SJCRH30 (cell line): ENCODE results near the gene ATP4A. TPM values are rescaled to one million over a fixed set of nuclear protein-coding genes. Genes with fewer than 3 reads are reported as not detected.

Source experiments
- DNase-seq, 2 experiments: peaks; one replicate each; pipeline ENCODE4 v3.0.0-alpha.2; 2015 to 2020
- H3K27ac ChIP-seq: fragments of 250-450 bp; sonication (Bioruptor Pico); 2 replicates; pipeline ENCODE4 v1.5.1; 2020; ENCODE audit warnings: mild to moderate bottlenecking, moderate library complexity
- H3K27me3 ChIP-seq: fragments of 250-450 bp; sonication (Bioruptor Pico); 2 replicates; pipeline ENCODE4 v1.5.1; 2020; ENCODE audit warnings: mild to moderate bottlenecking, moderate library complexity
- H3K36me3 ChIP-seq: fragments of 250-450 bp; sonication (Bioruptor Pico); 2 replicates; pipeline ENCODE4 v1.5.1; 2020; ENCODE audit warnings: mild to moderate bottlenecking, moderate library complexity
- H3K4me1 ChIP-seq: fragments of 250-450 bp; sonication (Bioruptor Pico); 2 replicates; pipeline ENCODE4 v1.5.1; 2020; ENCODE audit warnings: mild to moderate bottlenecking, moderate library complexity
- H3K4me3 ChIP-seq: fragments of 250-450 bp; sonication (Bioruptor Pico); 2 replicates; pipeline ENCODE4 v1.5.1; 2020; ENCODE audit warnings: mild to moderate bottlenecking, moderate library complexity
- H3K9me3 ChIP-seq: fragments of 250-450 bp; sonication (Bioruptor Pico); replicated peaks from 2 replicates; pipeline ENCODE4 v1.5.1; 2020; ENCODE audit warnings: mild to moderate bottlenecking, moderate library complexity
- total RNA-seq: library from RNA; depleted of rRNA; stranded (reverse); fragments of >200 nt; shearing (Covaris generic); gene quantifications from 2 replicates; pipeline ENCODE4 v1.2.3, GENCODE V29; 2014

ATP4A gene
- total RNA-seq, 1 experiment from 2014 or later = 0.14 TPM

DNA sequence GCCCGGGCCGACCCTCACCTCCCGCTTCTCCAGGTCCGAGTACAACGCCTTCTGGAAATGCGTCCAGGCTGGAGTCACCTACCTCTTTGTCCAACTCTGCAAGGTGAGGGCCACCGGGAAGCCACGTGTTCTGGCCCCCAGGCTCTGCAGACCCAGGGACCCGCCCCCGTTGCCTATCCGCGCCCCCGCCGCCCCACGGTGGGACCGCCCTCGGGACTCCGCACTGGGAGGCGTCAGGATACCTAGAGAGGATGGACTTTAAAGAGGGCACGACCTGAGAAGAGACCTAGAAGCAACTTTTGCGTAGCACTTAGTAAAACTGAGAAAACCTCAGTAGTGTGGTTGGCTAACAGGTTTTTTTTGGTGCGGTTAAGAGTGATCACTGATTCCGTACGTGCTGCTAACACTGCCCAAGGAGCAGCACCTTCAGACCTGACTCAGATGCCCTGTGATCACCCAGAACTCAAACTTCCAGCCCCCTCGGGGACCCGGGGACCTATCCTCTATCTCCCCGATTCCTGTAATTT, 17.5 kb downstream of the ATP4A start:
- H3K4me3 ChIP-seq = peak overlapping the region; percentile 84
- H3K27me3 ChIP-seq = no peaks in the 10 kb centered on the region
- no peaks in the 10 kb centered on the region for H3K36me3 ChIP-seq
- H3K4me1 ChIP-seq = peaks cover 4% of the 10 kb centered on the region; the same call in 1 of the 2 replicates
- peak; percentile 50 to 53 for DNase-seq
- H3K27ac ChIP-seq = peak overlapping the region; percentile 71
- no peaks in the 10 kb centered on the region for H3K9me3 ChIP-seq

- H3K27ac ChIP-seq = peak within 1 kb of the TSS; percentile 71
- H3K4me1 ChIP-seq = peaks cover 4% of the 10 kb centered on the region; the same call in 1 of the 2 replicates
- no peaks in the 10 kb centered on the region for H3K27me3 ChIP-seq
- DNase-seq = peak; percentile 93 to 94
- no peaks in the 10 kb centered on the region for H3K9me3 ChIP-seq
- H3K36me3 ChIP-seq = no peaks in the 10 kb centered on the region
- peak within 1 kb of the TSS; percentile 84 for H3K4me3 ChIP-seq
These were observed 18.2 kb downstream of the ATP4A start, which contains the start of gene TMEM147 for GRCh38 chr19:35545001-35545854. TMEM147 (plus strand) TSS chr19:35545626; CDS start chr19:35545740, 114 bp downstream.

DNA sequence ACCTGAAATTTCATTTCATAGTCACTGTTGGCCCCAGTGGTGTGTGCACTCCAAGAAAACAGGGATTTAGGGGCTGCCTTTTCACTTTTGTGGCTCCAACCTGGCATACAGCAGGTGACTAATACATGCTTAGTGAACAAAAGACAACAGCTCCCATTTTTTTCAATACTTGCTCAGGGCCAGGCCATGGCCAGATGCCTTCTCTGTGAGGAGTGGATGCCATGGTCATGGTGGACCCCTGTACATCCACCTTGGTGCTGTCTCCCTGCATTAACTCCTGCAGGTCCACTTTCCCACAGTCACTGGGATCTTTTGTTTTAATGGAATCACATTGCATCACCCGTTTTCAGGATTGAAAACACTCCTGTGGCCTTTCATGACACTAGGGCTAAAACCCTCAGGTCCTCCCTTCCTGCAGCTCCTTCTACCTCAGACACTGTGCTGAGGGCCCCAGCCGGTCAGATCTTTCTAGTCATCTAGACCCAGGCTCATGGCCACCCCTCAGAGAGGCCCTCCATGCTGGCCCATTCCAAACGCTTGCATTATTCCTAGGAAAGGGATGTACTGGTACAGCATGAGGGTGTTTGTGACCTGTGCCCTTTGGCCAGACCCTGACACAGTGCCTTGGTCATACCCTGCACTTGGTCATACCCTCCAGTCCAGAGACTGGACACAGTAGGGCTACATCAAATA, 19.2 kb downstream of the ATP4A start:
- Histone ChIP-seq H3K36me3 (no peaks in the 10 kb centered on the region), H3K4me3 (peak overlapping the region; percentile 84), H3K27ac (no peak overlapping the region), H3K4me1 (peaks cover 4% of the 10 kb centered on the region; the same call in 1 of the 2 replicates), H3K27me3 (no peaks in the 10 kb centered on the region), H3K9me3 (no peaks in the 10 kb centered on the region)
- no peak for DNase-seq

GRCh38 chr19:35543280-35544109, 20.0 kb downstream of the ATP4A start:
- Histone ChIP-seq H3K36me3 (no peaks in the 10 kb centered on the region), H3K4me1 (peaks cover 4% of the 10 kb centered on the region; the same call in 1 of the 2 replicates), H3K4me3 (no peak overlapping the region), H3K9me3 (no peaks in the 10 kb centered on the region), H3K27ac (no peak overlapping the region), H3K27me3 (no peaks in the 10 kb centered on the region)
- no peak for DNase-seq

DNA sequence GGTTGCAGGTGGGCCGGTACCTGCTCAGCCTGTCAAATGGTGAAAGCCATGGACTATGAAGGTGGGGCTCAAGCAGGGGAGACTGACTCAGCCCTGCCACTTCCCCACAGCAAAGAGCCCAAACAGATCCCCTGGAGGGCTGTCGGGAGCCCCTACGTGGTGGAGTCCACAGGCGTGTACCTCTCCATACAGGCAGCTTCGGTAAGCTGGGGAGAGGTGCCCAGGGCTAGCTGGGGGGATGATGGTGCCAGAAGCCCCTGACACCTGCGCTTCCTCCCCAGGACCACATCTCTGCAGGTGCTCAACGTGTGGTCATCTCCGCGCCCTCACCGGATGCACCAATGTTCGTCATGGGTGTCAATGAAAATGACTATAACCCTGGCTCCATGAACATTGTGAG, 21.2 kb downstream of the ATP4A start:
- Histone ChIP-seq H3K4me3 (no peak overlapping the region), H3K9me3 (no peaks in the 10 kb centered on the region), H3K36me3 (no peaks in the 10 kb centered on the region), H3K4me1 (peaks cover 4% of the 10 kb centered on the region; the same call in 1 of the 2 replicates), H3K27me3 (no peaks in the 10 kb centered on the region), H3K27ac (no peak overlapping the region)
- DNase-seq = no peak

- Histone ChIP-seq H3K36me3 (no peaks in the 10 kb centered on the region), H3K4me3 (no peak overlapping the region), H3K9me3 (no peaks in the 10 kb centered on the region), H3K4me1 (no peaks in the 10 kb centered on the region), H3K27me3 (no peaks in the 10 kb centered on the region), H3K27ac (no peak overlapping the region)
- DNase-seq = no peak
These were observed 23.0 kb downstream of the ATP4A start for GRCh38 chr19:35540356-35540927.

- Histone ChIP-seq H3K4me1 (no peaks in the 10 kb centered on the region), H3K27me3 (no peaks in the 10 kb centered on the region), H3K36me3 (no peaks in the 10 kb centered on the region), H3K27ac (no peak overlapping the region), H3K9me3 (no peaks in the 10 kb centered on the region), H3K4me3 (no peak overlapping the region)
- DNase-seq = no peak
These were observed 23.6 kb downstream of the ATP4A start for GRCh38 chr19:35539850-35540249.

- Histone ChIP-seq H3K9me3 (no peaks in the 10 kb centered on the region), H3K27ac (no peak overlapping the region), H3K27me3 (no peaks in the 10 kb centered on the region), H3K36me3 (no peaks in the 10 kb centered on the region), H3K4me3 (no peak overlapping the region), H3K4me1 (no peaks in the 10 kb centered on the region)
- DNase-seq = no peak
These were observed 24.1 kb downstream of the ATP4A start for GRCh38 chr19:35539314-35539713.

- H3K4me3 ChIP-seq = no peak overlapping the region
- no peaks in the 10 kb centered on the region for H3K4me1 ChIP-seq
- peaks cover 6% of the 10 kb centered on the region; the same call in 1 of the 2 replicates for H3K27me3 ChIP-seq
These were observed 28.5 kb downstream of the ATP4A start for GRCh38 chr19:35534803-35535480.

GRCh38 chr19:35533822-35534392, 29.6 kb downstream of the ATP4A start:
- Histone ChIP-seq H3K27ac (no peak overlapping the region), H3K9me3 (no peaks in the 10 kb centered on the region), H3K27me3 (peaks cover 14% of the 10 kb centered on the region; the same call in 1 of the 2 replicates), H3K36me3 (no peaks in the 10 kb centered on the region), H3K4me3 (no peak overlapping the region), H3K4me1 (no peaks in the 10 kb centered on the region)
- no peak for DNase-seq

More at GRCh38 chr19:35534803-35535480, 28.5 kb downstream of the ATP4A start:
- Histone ChIP-seq H3K9me3 (no peaks in the 10 kb centered on the region), H3K36me3 (no peaks in the 10 kb centered on the region), H3K27ac (no peak overlapping the region)
- no peak for DNase-seq

DNA sequence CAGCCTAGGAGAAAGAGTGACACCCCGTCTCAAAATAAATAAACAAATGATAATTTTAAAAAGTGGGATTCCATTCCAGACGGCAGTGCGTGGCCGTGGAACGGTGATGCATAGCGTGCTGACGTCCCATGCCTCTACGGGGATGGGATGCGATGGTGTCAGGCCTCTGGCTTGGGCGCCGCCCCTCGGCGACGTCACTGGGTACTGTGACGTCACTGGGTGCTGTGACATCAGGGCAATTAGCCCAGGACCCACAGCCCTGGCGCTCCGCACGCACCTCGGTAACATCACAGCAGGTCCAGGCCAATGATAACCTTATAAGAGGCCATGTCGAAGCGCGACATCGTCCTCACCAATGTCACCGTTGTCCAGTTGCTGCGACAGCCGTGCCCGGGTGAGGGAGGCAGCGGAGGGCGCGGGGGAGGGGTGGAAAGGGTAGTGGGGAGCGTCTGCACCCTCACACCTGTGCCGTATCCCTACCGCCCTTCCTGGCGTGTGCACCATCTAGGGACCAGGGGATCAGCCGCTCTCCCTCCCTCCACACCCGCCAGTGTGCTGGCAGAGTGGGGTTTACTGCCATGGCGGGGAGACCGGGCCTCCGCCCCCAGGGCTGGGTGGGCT, 30.1 kb downstream of the ATP4A start, which contains the start of gene GAPDHS:
TSS of gene GAPDHS (plus strand) at position 256 of the 621 bp plus-strand sequence. CDS start at position 328, 72 bp downstream.
- Histone ChIP-seq H3K4me1 (no peaks in the 10 kb centered on the region), H3K4me3 (no peak within 1 kb of the TSS), H3K27ac (no peak within 1 kb of the TSS), H3K36me3 (no peaks in the 10 kb centered on the region), H3K27me3 (peaks cover 18% of the 10 kb centered on the region), H3K9me3 (no peaks in the 10 kb centered on the region)
- no peak for DNase-seq

GRCh38 chr19:35531291-35531690, 32.2 kb downstream of the ATP4A start:
- peaks cover 21% of the 10 kb centered on the region for H3K27me3 ChIP-seq

More at GRCh38 chr19:35531291-35531690, 32.2 kb downstream of the ATP4A start:
- H3K4me3 ChIP-seq = no peak overlapping the region
- H3K9me3 ChIP-seq = no peaks in the 10 kb centered on the region
- H3K36me3 ChIP-seq = no peaks in the 10 kb centered on the region
- no peak for DNase-seq
- H3K4me1 ChIP-seq = no peaks in the 10 kb centered on the region
- no peak overlapping the region for H3K27ac ChIP-seq
